HG02938 (cell line): ENCODE results near the gene EYS.

Experiments used
- ATAC-seq: cut with Tn5 transposase; IDR thresholded peaks from one replicate; pipeline ENCODE4 v1.9.1; 2021; ENCODE audit warnings: mild to moderate bottlenecking, moderate library complexity; ENCODE audit not compliant: unreplicated experiment

The EYS gene

DNA sequence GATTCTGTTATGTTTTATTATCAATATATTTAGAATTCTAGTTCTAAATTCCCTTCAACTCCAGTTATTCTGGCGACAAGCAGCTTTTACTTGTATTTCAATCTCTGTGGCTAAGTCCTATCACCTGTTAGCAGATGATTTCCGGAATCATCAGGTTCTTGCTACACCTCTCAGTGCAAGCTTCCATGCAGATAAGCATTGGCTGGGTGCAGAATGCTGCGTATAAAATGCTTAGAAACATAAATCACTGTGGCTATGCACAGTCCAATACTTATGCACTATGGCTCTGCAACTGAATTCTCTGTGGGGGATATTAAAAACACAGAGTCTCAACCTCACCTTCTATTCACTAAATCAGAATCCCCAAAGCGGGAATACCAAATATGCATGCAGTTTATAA, 720.0 kb downstream of the EYS start:
- ATAC-seq: no peak

DNA sequence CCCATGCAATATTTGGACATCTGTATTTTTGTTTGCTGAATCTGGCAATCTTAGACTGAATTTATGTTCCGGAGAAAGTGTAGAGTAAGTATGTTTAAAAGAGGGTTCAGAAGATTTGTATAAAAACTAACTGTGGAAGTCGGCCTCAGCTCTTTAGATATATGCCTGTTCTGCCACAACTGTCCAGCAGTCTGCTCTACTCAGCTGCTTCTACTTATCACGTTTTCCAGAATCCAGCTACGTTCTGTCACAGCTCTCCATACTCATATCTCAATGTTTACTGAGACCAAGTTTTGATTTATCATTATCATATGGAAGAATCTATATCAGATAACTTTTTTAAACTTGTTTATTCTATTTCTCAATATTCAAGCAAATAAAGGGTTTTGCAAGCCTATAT, 721.3 kb downstream of the EYS start:
- ATAC-seq: no peak

DNA sequence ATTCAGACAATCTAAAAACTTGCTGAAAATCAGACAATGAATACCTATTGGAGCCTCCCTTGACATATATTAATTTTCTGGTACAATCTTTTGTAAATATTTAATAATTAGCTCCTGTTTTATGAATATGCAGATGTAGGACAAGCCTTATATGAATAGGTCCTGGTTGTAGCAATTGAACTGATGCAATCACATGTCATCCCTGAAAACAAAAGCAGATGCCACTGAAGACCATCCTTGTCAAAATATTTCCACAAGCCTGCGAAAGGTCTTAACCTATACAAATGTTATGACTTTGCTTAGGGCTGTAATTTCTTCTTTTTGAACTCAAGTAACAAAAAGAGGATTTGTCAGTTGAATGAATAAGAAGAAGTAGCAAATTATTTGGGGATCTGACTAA, 722.1 kb downstream of the EYS start:
- no peak for ATAC-seq

DNA sequence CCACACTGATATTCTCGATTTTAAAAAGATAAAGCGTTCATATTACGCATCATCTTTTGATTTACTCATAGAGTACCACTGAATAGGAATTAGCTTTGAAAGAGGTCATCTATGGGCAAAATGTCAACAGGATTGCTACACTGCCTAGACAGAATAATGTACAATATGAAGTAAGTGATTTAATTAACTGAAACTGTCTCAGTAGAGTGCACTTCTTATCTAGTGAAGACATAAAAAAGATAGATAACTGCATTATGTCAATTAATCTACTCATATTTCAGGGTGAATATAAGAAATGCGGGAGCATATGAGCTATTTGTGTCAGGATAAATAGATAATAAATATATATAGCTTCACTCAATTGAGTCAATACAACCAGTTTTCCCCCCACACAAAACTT, 723.9 kb downstream of the EYS start:
- ATAC-seq: no peak

DNA sequence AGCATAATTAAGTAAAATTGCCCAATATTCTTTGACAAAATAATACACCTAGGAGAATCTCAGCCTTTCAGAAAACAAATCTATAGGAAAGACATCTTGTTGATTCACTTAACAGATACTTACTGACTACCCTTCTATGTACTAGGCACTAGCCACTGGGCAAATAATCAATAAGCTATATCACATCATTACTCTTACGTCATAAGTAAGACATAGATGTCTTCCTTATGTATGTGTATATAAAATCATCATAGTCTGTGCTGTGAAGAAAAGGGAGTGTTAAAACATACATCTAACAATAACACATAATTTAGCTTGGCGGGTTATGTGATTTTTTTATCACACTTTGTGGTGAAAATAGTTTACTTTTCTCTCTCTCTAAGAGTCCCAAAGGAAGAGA, 733.9 kb downstream of the EYS start:
- no peak for ATAC-seq

DNA sequence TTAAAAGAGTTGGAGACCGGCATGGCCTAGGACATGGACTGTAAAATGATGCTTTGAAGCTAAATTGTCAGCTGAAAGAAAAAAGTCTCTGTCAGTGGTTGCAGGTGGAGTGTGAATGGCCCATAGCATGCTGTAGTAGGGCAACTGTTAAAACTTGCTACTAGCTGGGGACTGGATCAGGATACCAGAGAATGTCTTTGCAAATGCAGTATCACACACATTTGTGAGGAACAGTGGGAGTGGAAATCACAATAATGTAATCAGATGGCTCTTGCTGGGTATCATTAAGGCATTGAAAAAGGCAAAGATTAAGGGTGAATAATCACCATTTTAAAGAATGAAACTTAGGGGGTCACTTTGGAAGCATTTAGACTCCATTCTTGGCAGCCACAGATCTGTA, 737.9 kb downstream of the EYS start:
- ATAC-seq: no peak

DNA sequence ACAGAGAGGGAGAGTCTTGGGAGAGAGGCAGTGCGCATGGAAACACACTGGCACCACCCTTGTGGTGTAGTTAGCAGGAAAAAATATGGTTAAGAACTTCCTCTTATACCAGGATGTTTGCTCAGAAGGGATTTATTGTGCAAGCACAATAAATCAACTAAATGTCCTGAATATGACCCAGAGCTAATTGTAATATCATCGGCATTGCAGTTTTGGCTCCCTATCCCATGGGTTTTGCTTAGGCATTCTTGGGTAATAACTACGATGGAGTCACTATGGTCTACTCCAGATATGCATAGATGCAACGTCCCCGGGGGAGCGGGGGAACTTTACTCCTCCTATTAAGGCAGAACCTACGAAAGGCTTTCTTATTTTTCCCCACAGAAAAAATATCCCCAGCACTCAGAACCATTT, 751.6 kb downstream of the EYS start:
- ATAC-seq: no peak

DNA sequence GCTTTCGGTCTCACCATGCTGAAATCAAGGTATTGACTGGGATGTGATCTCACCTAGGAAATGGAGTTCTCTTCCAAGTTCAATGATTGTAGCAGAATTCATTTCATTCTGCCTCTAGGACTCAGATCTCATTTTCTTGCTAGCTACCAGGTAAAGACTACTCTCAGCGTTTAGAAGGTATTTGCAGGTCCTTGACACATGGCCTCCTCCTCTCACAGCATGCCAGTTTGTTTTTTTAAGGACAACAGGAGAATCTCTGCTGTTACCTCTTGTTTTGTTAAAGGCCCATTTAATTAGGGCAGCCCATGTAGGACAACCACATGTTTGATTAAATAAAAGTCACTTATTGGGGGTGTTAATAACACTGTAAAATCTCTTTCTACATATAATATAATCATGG, 757.8 kb downstream of the EYS start:
- ATAC-seq: no peak

DNA sequence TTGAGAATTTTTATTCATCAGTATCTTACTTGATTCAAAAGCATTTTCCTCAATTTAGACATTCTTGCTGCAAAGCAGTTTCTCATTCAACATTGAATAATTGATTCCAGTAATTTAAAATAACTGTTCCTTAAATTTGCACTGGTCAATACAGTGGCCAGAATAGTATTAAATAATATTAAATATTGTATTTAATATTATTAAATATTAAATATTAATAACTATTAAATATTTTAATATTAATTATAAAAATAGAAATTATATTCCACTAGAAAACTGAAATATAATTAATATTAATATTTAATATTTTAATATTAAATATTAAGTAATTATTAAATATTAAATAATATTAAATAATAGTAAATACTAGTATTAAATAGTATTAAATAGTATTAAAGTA, 758.8 kb downstream of the EYS start:
- no peak for ATAC-seq

DNA sequence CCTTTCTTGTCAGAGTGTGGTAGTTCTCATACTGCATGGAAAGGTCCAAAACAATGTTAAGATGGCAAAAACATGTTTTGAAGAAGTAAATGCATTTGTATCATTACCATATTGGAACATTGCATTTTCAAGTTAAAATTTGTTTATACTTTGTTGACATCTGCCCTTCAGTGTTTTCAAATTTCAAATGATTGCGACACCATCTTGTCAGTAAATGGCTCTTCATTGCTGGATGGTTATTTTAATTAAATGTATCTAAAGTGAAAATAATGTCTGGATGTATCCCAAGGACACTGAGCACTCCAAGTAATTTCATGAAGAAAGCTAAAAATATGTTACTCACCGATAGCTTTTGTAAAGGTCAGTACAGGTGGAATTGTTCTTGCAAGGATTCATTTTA, 761.6 kb downstream of the EYS start:
- ATAC-seq: no peak

DNA sequence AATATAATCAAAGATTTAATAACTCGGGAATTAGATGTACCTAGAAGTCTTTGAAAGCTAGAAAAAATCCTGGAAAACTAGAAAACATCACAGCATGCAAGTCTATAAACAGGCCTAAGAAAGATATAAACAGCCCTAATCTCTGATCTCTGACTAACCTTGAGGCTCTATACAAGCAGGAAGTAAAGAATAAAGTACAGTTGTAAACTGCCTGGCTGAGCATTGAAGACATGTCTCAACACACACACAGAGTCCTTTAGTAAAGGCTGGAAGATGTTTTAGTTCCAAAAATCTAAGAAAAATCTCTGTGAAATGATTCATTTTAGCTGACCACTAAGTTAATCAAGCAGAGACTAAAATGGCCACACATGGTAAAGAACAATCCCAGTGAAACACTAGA, 774.5 kb downstream of the EYS start:
- no peak for ATAC-seq

DNA sequence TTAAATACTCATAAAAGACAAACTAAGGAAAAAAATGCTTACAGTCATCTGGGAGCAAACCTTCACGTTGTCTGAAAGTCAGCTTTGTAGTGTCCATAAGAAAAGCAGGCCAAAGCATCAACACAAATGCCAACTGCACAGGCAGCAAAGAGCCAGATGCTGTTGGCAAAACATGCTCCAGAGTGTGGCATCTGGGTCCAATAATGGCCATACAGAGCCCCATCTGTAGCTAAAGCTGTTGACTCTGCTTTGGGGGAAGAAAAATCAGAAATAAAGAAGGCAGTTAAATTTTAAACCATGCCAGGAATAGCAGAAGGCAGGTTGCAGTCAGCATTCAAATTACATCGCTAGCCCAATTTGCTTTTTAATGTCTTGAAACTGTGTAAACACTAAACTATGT, 776.3 kb downstream of the EYS start:
- ATAC-seq: no peak

DNA sequence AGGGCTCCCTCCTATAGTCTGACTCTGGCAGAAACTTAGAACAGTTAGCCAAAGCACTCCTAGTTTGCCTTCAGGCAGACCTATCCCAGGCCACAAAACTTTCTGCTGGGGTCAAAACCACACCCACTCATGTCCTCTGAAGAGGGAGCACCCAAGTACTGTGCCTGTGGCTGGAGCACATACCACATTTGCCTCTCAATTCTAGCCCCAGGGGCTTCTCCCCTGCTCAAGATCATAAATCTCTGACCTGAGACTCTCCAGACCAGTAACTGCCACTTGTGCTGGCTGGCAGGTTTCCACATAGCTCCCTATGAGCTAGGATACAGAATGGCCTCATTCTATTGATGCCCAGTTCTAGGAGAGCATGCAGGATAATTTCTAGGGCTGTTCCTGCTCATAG, 781.0 kb downstream of the EYS start:
- ATAC-seq: no peak

DNA sequence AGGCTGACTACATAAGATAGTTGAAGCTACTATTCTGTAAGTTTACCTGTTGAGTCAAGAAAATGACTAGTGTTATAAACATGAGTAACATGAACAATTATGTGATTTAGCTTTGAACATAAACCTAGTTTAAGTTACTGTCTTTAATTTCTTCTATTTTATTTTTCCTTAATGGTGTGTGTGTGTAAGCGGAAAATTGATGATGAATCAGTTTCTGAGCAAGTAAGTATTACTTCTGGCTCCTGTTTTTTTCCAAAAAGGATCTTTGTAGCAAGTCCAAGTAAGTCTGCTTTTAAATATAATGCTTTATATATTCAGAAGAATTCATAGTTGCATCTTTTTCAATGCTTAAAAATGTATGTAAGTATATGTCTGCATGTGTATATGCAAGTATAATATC, 786.8 kb downstream of the EYS start:
- no peak for ATAC-seq

DNA sequence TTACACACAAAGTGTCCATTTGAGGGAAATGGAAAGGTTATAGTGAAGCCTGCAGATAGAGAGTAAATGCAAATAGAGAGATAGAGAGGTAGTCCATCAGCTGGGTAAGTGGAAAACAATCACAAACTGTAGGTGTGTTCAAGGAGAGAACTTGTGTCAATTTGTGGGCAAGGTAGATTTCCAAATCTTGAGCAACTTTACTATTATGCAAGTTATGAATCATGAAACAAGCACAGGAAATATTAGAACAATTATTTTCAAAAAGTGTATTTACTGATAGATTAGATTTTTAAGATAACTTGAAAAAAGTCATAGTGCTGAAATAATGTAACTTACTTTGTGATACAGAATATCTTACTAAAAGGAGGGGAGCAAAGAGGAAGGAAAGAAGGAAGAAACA, 792.9 kb downstream of the EYS start:
- no peak for ATAC-seq

DNA sequence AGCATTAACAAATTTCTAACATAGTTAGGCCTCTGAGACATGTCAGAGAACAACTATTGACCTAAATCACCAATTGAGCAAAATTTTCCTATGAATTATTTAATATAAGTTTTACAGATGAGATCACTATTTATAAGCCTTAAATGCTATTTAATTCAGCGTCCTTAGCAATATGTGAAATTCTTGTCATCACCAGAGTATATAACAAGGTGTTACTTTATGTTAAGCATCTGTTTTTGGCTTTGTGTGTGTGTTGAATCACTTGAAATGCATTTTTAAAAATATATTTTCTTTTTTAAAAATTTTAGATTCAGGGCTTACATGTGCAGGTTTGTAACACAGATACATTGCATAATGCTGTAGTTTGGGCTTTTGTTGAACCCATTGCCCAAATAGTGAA, 794.1 kb downstream of the EYS start:
- no peak for ATAC-seq

DNA sequence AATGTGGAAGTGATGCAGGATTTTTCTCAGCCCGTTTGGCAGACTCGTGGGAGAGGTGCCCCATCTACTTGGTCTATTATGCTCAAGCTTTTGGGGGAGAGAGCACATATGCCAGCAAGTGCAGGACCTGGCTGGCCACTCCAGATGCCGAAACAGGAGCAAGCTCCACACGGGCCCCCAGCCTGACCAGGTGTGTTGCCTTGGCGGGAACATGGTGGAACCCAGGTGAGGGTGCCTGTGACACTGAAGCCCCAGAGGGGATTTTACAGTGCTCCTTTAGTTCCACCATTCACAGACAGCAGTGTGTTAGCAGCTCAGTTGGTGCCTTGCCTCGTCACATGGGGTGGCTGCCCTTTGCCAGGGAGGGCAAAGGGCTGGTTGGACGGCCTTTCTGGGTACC, 798.9 kb downstream of the EYS start:
- ATAC-seq: no peak

DNA sequence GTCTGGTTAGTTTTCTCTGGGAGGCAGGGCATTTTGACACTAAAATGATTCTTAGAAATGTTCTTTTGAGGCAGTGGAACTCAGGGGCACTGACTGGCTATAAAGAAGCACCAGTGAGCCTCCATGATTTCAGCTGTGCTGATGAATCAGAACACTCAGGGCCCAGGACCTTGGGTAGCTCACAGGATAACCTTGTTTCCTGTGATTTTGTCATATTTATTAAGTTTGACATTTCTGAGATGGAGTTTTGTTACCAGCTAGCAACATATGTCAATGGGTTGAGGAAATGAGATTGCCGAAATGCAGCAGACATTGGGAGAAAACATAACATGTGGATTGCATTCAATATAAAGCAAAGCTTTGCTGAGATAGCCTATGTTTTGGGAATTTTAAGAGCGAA, 802.4 kb downstream of the EYS start:
- ATAC-seq: no peak

DNA sequence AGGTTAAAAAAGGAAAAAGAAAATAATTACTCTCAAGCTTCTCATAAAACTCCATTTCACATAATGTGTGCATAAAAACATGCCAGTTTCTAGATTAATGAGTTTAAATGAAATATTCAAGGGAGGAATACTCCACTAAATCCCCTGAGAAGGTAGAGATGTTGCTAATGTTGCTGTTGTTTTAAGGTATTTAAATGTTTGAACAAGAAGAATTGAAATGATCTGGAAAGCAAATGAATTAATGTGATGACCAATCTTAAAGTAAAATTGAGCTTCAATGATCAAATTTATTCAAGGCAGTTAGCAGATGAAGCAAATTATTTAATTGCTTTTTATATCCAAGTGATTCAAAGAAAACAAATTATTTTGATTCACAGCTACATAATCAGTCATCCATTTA, 804.4 kb downstream of the EYS start:
- ATAC-seq: no peak

DNA sequence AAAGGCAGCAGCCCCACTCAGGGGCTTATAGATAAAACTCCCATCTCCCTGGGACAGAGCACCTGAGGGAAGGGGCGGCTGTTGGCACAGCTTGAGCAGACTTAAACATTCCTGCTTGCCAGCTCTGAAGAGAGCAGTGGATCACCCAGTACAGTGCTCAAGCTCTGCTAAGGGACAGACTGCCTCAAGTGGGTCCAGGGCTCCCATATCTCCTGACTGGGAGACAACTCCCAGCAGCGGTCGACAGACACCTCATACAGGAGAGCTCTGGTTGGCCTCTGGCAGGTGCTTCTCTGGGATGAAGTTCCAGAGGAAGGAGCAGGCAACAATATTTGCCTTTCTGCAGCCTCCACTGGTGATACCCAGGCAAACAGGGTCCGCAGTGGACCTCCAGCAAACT, 810.1 kb downstream of the EYS start:
- no peak for ATAC-seq

DNA sequence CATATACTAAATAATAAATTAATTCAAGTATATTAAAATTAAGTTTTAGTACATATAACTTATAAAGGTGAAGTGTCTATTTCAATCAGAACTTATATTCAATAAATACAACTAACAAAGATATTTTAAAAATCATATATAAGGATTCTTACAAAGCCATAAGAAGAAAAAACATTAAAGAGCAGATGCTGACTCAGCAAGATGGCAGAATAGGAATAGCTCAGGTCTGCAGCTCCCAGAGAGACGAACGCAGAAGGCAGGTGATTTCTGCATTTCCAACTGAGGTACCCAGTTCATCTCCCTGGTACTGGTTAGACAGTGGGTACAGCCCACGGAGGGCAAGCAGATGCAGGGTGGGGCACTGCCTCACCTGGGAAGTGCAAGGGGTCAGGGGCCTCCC, 811.1 kb downstream of the EYS start:
- ATAC-seq: no peak

DNA sequence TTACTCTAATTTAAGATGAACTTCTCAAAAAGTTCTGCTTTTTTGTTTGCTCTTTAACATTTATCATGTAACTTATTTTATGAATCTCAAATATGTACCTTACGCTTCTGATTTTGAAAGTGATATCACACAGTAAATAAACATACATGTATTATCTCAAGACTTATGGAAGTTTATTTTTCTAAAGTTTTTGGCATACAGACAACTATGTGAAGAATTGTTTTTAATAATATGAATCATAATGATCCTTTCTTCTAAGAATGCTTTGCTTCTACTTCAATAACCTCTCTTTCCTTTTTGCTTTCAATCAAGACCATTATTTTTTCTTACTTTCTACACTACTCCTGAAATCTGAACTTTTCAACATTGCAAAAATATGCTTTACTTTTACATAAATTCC, 816.4 kb downstream of the EYS start:
- ATAC-seq: no peak

DNA sequence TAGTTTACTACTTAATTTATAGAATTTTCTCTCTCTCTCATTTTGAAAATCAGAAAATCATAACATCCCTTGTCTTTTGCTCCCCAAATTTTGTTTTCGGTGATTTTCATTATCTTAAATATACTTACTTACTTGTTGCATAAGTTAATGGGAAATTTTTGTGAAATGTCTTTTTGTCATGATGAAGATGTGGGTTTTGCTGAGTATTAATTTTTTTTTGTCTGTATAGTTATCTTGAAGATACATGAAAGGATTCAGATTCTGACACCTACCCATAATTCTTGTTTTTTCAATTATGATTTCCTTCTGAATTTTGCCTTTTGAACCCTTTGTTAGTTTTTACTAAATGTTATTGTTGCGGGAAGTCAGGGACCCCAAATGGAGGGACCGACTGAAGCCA, 817.9 kb downstream of the EYS start:
- ATAC-seq: no peak

DNA sequence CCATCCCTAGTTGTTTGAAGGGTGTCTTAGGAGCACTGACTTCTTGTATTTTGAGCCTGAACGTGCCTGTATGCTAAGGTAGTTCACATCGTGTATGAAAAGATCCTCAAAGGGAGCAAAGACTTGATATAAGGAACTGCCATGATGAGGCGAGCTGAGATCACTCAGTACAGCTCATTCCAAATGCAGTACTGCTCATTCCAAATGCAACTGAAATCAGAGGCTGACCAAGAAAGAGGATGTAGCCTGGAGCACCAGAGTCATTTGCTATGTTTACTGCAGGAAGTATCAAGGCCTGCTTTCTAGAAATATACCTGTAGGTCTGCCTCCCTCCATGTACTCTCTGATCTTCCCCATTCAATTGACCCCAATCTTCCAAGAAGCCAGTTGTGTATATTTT, 832.2 kb downstream of the EYS start:
- ATAC-seq: no peak
